HG02970 (cell line): Measurements from ENCODE around the gene RNPS1.
"Not testable (repeated sequence)": the region's sequence is repeated elsewhere in the genome, so short reads cannot be mapped to it uniquely, and the experiment has no call there.

Experiments
- ATAC-seq: cut with Tn5 transposase; IDR thresholded peaks from one replicate; pipeline ENCODE4 v1.9.1; 2021; ENCODE audit warnings: mild to moderate bottlenecking, moderate library complexity, moderate number of reproducible peaks; ENCODE audit not compliant: unreplicated experiment, low FRiP score

The RNPS1 gene

GRCh38 chr16:2258530-2258929, 9.4 kb downstream of the RNPS1 start:
- not testable (repeated sequence) for ATAC-seq

DNA sequence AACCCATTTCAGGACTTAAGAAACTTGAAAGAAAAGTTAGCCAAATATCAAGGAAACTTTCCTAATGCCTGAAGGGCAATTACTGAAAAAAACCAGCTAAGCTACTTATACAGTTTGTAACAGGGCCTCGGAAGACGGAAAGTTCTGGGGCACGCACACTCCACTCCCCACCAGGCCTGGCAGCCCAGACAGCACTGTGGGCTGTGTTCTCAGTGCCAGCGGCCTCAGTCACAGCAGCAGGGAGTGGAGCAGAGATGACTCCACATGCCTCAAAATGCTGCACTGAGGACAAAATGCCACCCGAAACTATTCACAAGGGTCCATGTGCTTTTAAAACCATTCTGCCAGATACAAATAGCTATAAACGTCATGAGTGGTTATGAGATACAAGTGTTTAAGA, 10.2 kb downstream of the RNPS1 start:
- ATAC-seq = no peak

DNA sequence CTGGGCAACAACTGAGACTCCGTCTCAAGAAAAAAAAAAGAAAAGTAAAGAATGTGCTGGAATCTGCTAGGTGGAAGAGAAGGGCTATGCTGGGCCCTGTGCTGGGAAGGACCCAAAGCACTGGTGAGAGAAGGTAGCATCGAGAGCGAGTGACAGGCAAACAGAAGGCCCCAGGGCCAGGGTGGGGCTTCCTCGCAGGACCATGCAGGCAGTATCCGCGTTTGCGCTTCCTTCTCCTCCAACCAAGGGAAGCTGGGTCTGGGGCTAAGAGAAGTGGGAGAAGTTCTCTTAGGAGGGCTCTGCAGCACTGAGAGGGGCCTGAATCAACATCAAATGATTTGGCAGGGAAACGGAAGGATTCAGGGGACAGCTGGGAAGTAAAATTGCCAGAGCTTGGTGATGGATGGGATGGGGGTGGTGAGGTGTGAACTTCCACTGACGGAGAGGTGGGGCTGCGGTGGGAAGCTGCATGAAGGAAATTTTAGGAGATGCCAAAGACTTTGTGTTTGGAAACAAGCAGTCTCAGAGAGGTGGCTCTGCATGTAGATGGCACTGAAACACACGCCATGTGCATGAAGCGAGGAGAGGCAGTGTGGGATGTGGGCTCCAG, 11.3 kb downstream of the RNPS1 start:
- no peak for ATAC-seq

DNA sequence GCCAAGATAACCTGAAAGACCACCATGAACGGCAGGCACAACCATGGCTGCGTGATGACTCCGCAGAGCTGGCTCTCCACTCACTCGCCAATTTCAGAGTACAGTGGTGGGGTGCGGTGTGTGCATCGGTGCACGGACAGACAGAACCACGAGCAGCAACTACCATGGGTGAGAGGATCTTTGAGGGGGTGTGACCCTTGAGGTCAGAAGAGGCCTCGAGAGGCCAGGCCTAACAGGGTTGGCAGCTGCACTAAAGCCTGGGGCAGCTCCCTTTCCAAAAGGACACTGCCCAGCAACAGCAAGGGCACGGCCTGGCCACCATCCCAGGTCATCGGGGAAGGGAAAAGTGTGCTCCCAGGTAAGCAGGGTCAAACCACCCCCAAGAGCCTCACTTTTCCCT, 14.6 kb downstream of the RNPS1 start:
- ATAC-seq = no peak

- no peak for ATAC-seq
Observed at GRCh38 chr16:2252806-2253148, 15.1 kb downstream of the RNPS1 start.

- ATAC-seq = peak; percentile 92
Observed at GRCh38 chr16:2251296-2252111, 16.4 kb downstream of the RNPS1 start, which contains the start of gene ECI1. Gene ECI1, minus strand, starts transcription at chr16:2251587. Its CDS starts 21 bp downstream, at chr16:2251566.

GRCh38 chr16:2250652-2251295, 17.2 kb downstream of the RNPS1 start:
- no peak for ATAC-seq

DNA sequence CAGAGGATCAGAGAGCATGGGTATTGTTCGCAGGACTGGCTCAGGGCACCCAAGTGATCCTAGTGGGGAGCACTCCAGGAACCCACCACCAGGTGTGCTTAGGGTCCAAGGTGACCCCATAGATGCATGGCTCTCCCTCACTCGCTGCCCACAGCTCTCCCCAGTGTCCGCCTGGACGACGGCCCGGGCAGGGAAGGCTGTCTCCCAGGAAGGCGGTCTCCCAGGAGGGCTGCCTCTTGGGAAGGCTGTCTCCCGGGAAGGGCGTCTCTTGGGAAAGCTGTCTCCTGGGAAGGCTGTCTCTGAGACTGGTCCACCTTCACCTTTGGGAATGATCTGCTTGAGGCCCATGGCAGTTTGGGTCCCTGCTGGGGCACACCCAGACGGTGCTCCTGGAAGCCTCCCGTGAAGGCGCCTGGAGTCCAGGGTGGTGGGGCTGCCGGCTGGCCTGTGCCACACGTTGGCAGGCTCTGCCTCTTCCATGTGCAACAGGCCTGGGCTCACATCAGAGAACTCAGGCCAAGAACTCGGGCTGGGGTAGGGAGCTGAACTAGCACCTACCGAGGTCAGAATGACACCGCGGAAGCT, 21.5 kb downstream of the RNPS1 start:
- ATAC-seq = no peak

DNA sequence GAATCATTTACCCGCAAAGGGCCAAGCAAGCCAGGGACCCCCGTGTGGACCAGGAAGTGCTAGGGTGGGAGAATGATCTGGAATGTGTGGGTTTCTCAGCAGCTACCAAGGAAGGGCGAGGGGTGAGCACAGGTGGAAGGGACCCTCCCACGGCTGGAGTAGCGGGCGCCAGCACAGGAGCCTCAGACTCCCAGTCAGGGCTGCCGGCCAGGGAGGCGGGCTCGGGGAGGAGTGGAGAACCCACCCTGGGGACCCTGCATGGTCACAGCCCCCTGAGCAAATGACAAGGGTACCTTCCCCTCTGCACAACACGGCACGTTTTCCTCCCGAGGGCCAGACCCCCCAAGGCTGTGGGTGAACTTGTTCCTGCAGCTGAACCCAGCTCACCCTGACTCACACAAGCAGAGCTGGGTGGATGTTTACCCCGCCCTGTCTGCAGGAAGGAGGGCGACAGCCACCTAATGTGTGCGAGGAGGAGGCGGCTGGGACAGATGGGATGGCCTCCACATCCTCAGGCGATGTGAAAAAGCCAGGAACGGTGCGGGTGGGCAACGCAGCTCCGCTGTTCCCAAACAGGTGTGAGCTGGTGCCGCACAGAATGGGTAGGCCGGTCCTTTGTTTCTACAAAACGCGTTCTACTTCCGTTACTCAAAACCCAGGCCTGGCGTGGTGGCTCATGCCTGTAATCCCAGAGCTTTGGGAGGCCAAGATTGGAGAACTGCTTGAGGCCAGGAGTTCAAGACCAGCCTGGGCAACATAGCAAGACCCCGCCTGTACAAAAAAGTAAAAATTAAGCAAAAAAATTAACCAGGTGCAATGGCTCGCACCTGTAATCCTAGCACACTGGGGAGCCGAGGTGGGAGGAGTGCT, 22.8 kb downstream of the RNPS1 start:
- ATAC-seq = no peak

- ATAC-seq = no peak
Observed at GRCh38 chr16:2244301-2244700, 23.6 kb downstream of the RNPS1 start.

- no peak for ATAC-seq
Observed at GRCh38 chr16:2243781-2244180, 24.1 kb downstream of the RNPS1 start.

DNA sequence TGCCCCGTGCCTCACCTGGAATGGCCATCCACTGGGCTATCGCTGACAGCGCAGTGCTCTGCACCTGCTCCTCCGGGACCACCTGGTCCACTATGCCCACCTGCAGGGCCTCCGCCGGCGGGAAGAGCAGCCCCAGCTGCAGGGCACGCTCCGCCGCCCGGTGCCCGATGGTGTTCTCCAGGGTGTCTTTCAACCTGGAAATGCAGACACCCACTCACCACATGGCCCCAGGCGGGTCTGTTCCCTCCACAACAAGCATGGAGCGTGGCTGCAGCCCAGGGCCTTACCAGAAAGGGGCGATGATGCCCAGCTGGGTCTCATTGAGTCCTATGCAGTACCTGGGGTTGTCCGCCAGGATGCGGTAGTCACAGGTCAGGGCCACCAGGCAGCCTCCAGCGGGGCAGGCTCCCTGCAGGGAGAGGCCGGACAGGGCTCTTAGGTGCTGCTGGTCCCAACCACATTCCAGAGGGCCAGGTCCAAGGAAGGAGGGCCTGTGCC, 24.8 kb downstream of the RNPS1 start:
- ATAC-seq = no peak

GRCh38 chr16:2242598-2242997, 25.3 kb downstream of the RNPS1 start:
- ATAC-seq = no peak

DNA sequence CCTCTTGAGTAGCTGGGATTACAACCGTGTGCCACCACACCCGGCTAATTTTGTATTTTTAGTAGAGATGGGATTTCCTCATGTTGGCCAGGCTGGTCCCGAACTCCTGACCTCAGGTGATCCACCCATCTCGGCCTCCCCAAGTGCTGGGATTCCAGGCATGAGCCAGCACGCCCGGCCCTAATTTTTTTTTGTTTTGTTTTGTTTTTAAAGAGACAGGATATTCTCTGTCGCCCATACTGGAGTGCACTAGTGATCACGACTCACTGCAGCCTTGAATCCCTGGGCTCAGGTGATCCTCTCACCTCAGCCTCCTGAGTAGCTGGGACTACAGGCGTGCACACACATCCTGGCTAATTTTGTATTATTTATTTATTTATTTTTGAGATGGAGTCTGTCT, 27.6 kb downstream of the RNPS1 start:
- ATAC-seq = not testable (repeated sequence)

GRCh38 chr16:2238838-2239675, 28.9 kb downstream of the RNPS1 start:
- no peak for ATAC-seq

DNA sequence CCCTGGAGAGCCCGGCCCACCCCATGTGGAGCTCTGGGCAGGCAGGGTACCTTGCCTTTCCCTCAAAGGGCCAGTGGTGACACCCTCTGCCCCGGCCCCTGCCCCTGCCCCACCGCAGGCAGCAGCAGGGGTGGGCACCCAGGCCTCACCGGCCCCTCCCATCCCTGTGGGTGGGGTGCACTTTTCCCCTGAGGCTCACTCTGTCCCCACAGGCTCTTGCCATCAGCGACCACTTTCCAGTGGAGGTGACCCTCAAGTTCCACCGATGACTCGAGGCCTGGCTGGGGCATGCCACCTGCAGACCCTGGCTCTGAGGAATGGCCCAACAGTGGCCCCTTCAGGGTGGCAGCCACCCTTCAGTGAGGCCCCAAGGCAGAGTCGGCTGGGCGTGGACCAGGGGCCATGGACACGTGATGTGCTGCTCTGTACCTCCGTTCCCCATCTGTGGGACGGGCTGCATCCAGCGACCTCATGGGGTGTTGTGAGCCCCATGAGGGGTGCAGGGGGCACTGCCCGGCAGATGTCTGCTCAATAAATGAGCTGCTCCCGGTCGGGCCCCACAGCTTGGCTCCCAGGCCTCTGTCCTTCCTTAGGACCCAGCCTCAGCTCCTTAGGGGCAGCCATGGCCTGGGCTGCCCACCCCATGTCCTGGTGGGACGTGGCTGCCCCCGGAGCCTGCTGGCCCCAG, 29.6 kb downstream of the RNPS1 start:
- ATAC-seq = no peak

GRCh38 chr16:2237493-2238149, 30.3 kb downstream of the RNPS1 start:
- ATAC-seq = no peak

DNA sequence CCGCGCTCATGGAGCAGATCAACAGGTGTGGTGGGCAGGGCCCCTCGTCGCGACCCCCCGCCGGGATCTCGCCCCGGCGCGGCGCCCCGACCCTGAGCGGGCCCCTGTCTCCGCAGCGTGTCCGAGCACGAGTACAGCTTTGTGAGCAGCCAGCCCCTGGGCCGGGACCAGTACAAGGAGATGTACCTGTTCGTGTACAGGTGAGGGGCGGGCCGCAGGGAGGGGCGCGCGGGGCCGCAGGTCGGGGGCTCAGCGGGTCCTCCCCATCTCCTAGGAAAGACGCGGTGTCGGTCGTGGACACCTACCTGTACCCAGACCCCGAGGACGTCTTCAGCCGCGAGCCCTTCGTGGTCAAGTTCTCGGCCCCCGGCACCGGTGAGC, 30.8 kb downstream of the RNPS1 start:
- no peak for ATAC-seq
